CD4-positive, alpha-beta T cell treated with Interleukin-1 beta for 1 hour (primary cell): ENCODE measurements around the gene RAB12.
"Not testable (repeated sequence)": the region's sequence is repeated elsewhere in the genome, so short reads cannot be mapped to it uniquely, and the experiment has no call there.

Source experiments
- DNase-seq, 2 donors: peaks; one replicate each; pipeline ENCODE4 v3.0.0-alpha.2; 2020 to 2022

RAB12 gene, protein sequence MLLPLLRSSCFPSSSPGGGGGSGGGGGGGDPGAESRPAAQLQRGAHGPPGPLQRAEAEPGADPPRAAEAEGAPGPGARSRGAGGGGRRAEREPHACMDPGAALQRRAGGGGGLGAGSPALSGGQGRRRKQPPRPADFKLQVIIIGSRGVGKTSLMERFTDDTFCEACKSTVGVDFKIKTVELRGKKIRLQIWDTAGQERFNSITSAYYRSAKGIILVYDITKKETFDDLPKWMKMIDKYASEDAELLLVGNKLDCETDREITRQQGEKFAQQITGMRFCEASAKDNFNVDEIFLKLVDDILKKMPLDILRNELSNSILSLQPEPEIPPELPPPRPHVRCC

DNA sequence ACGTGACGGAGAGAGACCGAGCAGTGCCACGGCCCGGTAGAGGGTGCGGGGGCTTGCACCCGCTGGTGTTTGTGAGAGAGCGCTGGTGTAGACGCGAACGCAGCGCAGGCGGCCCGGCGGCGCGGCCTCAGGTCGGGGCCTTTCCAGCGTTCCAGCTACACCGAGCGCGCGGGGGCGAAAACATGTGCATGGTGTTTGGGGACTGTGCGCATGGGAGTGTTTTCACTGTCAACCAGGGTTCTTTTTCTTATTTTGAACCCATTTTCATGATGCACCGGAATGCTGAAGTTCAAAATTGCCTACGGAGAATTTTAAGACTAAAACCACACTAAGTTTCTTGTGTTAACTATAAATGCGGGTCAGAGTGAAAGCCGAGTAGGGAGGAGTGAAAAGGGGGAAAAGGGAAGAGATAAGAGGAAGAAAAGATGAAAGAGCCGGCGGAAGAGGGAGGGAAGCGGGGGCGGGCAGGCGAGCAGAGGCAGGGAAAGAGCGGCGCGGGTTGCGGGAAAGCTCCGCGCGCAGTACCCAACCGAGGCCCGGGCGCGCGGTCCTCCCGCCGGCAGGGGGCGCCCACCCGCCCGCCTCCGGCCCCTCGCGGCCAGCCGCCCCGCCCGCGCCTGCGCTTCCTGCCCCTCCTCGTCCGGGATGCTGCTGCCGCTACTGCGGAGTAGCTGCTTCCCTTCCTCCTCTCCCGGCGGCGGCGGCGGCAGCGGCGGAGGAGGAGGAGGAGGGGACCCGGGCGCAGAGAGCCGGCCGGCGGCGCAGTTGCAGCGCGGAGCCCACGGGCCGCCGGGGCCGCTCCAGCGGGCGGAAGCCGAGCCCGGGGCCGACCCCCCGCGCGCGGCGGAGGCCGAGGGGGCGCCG is at the start of gene RAB12:
TSS of gene RAB12 (plus strand) at position 643 of the 864 bp plus-strand sequence. CDS start at position 646, 3 bp downstream.
- DNase-seq: peak; percentile 87 to 88

- DNase-seq: no peak
Observed at GRCh38 chr18:8559612-8560186, 49.5 kb upstream of the RAB12 start.

- DNase-seq: no peak
Observed at GRCh38 chr18:8561123-8561910, 47.9 kb upstream of the RAB12 start.

DNA sequence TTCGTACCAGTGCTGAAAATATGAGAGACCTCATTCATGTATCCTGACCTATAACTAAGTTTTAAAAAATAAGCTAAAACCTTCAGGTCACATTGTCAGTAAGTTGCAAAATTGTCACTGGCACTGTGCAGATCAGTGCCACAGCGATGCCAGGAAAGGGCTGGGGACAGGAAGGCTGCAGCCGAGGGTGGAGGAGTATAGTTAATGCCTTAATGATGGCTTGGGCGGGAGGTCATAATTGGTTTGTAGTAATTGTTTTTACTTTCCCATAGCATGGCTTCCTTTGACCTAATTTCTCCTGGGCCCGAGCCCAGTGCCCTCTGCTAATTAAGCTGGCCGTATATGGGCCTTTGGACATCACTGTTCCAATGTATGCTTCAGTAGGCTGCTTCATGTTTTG is 47.2 kb upstream of the RAB12 start:
- DNase-seq: no peak

GRCh38 chr18:8562919-8563318 is 46.3 kb upstream of the RAB12 start:
- no peak for DNase-seq

DNA sequence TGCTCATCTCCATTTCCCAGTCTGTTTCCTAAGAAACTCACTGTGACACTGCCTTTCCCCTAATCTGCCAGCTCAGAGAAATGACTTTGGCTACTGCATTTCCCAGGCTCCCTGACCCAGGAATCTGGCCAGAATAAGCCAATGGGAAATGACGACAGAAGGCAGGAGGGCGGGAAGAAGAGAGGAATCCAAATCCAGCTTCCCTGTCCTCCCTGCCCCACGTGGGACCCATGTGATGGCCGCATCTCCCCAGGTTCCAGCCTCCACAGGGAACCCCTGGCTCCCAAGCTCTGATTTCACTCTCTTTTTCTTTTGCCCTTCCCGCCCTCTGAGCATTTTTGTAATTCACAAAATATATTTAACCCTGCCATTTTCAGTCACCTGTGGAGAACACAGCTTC is 37.8 kb upstream of the RAB12 start:
- DNase-seq: no peak

DNA sequence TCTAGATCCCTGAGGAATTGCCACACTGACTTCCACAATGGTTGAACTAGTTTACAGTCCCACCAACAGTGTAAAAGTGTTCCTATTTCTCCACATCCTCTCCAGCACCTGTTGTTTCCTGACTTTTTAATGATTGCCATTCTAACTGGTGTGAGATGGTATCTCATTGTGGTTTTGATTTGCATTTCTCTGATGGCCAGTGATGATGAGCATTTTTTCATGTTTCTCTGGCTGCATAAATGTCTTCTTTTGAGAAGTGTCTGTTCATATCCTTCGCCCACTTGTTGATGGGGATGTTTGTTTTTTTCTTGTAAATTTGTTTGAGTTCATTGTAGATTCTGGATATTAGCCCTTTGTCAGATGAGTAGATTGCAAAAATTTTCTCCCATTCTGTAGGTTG is 35.5 kb upstream of the RAB12 start:
- DNase-seq: not testable (repeated sequence)

DNA sequence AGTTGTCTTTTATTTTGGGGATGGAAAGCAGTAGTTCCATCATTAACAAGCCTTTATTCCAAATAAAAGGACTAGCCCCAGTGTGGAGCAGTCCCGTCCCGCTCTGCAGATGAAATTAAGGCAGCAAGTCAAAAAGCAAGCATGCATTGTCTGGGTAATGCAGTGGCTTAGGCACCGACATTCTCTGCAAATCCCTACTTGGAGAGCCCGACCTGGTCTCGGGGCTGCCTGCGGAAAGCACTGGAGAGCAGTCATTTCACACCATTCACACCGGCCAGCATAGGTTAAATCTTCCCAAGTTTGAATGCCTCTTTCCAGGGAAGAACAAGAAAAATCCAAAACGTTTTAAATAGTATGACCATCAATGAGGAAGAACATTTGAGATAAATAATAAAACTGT is 24.4 kb upstream of the RAB12 start:
- DNase-seq: no peak

- DNase-seq: no peak
Observed at GRCh38 chr18:8586941-8587340, 22.3 kb upstream of the RAB12 start.

GRCh38 chr18:8595445-8595844 is 13.8 kb upstream of the RAB12 start:
- DNase-seq: no peak

GRCh38 chr18:8601277-8602032 is 7.8 kb upstream of the RAB12 start:
- DNase-seq: no peak

DNA sequence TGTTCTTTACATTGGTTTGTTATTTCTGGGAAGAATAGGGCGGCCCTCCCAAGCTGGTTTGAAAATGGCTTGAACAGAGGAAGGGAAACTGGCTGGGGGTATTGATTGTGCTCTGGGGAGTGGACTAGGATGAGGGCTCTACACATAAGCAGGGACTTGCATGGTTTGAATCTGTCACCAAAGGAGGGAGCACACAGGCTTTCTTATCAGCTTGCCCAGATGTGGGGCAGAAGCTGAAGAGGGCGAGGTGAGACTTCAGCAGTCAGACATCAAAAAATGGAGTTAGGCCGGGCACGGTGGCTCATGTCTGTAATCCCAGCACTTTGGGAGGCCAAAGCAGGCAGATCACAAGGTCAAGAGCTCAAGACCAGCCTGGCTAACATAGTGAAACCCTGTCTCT is 7.2 kb upstream of the RAB12 start:
- no peak for DNase-seq

GRCh38 chr18:8602557-8602956 is 6.7 kb upstream of the RAB12 start:
- DNase-seq: no peak

DNA sequence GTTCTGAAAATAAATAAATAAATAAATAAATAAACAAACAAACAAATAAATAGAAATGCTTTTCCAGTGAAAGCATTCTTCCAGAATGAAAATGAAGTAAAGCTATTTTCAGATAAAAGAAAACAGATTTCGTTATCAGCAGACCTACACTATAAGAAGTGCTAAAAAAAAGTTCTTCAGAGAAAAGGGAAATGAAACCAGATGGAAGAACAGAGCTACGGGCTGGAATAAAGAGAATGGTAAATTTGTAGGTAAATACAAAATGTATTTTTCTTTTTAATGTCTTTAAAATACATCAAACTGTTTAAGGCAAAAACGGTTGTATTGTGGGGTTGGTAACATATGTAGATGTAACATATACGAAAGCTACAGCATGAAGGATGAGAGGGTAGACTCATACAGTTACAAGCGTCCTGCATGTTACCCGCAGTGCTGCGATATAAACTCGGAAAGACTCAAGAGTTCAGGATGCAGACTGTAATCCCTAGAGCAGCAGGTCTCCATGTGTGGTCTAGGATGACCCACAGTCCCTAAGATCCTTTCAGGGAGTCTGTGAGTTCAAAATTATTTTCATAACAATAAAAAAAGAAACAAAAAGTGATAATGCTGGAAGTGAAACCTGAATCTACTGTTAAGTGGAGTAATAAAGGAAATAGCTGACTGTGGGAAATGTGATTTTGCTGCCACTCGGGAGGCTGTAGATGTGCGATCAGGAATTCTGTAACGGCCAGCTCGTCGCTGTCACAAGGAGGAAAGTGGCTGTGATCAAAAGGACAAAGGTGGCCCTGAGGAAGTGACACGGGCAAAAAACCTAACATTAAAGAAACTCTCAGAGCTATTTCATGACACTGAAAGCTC is 5.3 kb upstream of the RAB12 start:
- no peak for DNase-seq

- no peak for DNase-seq
Observed at GRCh38 chr18:8605974-8606373, 3.3 kb upstream of the RAB12 start.

DNA sequence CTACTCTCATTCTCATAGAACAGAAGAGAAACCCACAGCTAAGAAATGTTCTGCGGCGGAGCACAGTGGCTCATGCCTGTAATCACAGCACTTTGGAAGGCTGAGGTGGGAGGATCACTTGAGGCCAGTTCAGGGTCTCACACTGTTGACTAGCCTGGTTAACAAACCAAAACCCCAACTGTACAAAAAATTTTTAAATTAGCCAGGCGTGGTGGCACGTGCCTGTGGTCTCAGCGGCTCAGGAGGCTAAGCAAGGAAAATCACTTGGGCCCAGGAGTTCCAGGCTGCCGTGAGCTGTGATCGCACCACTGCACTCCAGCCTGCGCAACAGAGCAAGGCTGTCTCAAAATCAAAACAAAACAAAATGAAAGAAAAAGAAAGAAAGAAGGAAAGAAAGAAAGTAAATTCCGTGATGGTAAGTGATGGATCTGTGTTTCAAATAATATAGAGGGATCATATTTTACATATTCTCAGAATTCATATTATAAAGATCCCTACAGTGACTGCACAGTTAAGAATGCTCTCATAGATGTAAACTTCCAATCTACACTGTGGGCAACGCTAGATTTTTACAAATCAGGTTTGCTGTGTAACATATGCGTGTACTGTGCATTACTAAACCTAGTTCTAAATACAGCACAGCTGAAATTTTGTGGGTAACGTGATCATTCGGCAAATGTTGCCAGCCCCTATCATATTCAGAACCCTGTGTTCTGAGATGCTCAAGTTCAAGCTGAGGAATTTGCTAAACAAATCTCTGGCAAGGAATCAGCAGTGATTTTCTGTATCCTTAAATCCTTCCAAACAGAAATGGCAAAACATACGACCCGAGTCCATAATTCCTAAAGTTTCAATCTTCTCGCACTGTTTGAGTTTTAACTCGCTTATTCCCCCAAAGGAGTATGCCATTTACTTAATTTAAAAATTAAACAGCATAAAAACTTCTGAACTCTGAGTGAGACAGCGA is 1.2 kb upstream of the RAB12 start:
- DNase-seq: no peak

DNA sequence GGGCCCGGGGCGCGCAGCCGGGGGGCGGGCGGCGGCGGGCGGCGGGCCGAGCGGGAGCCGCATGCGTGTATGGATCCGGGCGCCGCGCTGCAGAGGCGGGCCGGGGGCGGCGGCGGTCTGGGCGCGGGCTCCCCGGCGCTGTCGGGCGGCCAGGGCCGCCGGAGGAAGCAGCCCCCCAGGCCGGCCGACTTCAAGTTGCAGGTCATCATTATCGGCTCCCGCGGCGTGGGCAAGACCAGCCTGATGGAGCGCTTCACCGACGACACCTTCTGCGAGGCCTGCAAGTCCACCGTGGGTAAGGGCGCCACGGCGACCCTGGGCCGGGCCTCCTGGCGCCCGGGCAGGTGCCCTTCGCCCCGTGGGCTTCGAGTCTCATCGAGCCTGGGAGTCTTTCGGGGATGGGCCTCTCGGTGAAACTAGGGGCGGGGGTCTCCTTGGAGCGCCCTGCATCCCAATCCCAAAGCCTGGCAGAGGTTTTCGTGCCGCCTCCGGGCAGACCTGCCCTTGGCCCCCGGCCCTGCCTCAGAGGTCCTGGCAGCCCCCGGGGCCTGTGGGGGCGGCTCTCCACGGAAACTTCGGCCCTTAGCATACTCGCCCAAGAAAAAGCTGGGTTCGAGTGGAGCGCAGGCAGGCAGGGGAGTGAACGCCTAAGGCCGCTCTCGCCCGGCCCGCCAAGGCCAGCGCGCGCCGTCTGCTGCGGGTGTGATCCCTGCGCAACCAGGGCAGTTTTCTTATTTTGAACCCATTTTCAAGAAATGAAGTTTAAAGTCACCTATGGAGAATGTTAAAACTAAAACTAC is 622 bp downstream of the RAB12 start:
- DNase-seq: no peak

GRCh38 chr18:8610459-8610851 is 1.2 kb downstream of the RAB12 start:
- peak in 1 of 2 donors; percentile 23 for DNase-seq
